GM12878 (cell line): ENCODE results near the gene OSTN. TPM values are rescaled to one million over a fixed set of nuclear protein-coding genes. Genes with fewer than 3 reads are reported as not detected.

Experiments used
- ATAC-seq: fragments of 200-7000 bp; cut with Tn5 transposase; 3 replicates; pipeline ENCODE4 v1.9.1; 2020; ENCODE audit warnings: mild to moderate bottlenecking, moderate library complexity
- BruUV-seq: library from RNA; stranded (reverse); fragments of 400-500 nt; replicated peaks from 2 replicates; lab custom pipeline; 2021; lab: Mats Ljungman, UMichigan
- CTCF ChIA-PET: fragments of 300-600 bp; sonication (Branson Sonifier 250); formaldehyde crosslinking; extraction: SDS; loops from one replicate; lab custom pipeline; 2021; ENCODE audit warnings: inconsistent platforms; lab: Yijun Ruan, JAX
- POLR2A ChIA-PET: fragments of 350-600 bp; formaldehyde crosslinking; extraction: SDS; loops from one replicate; lab custom pipeline; 2021; ENCODE audit warnings: inconsistent platforms; lab: Charles Lee
- RAD21 ChIA-PET: fragments of 300-600 bp; sonication (Branson Sonifier 250); formaldehyde crosslinking; loops from one replicate; lab custom pipeline; 2023; ENCODE audit warnings: antibody characterized with exemption; ENCODE audit not compliant: unreplicated experiment; lab: Charles Lee
- SMC1A ChIA-PET: fragments of 300-600 bp; sonication (Branson Sonifier 250); formaldehyde crosslinking; loops from one replicate; lab custom pipeline; 2023; ENCODE audit not compliant: unreplicated experiment, uncharacterized antibody; lab: Charles Lee
- DNase-seq: peaks from one replicate; pipeline ENCODE4 v3.0.0-alpha.2; 2011; ENCODE audit warnings: low read depth, low spot score
- FAIRE-seq: peaks from 3 replicates; lab custom pipeline; 2011; peaks lifted over from hg19 to GRCh38; lab: Jason Lieb, UNC
- H2AFZ ChIP-seq: 2 replicates; pipeline ENCODE4 v1.6.0; 2011; ENCODE audit warnings: low read depth, low read length, control low read depth; ENCODE audit not compliant: control insufficient read depth
- H3K27ac ChIP-seq: 2 replicates; pipeline ENCODE4 v1.5.1; 2011; ENCODE audit warnings: control low read depth; ENCODE audit not compliant: control insufficient read depth, insufficient read depth
- H3K27me3 ChIP-seq, 2 experiments: replicated peaks in 1 of 2; 2 replicates each; pipeline versions ENCODE4 v1.6.0 to v1.6.1; 2011; ENCODE audit warnings: low read length in 1 of 2; ENCODE audit not compliant: control insufficient read depth in 2 of 2, insufficient read depth in 2 of 2
- H3K36me3 ChIP-seq, 2 experiments: 2 replicates each; pipeline ENCODE4 v1.5.1; 2011; ENCODE audit warnings: low read length in 1 of 2; ENCODE audit not compliant: control insufficient read depth in 2 of 2, insufficient read depth in 2 of 2
- H3K4me1 ChIP-seq: 2 replicates; pipeline ENCODE4 v1.6.1; 2011; ENCODE audit warnings: mild to moderate bottlenecking, low read length, moderate library complexity, mixed read lengths; ENCODE audit not compliant: control insufficient read depth, insufficient read depth
- H3K4me2 ChIP-seq: 2 replicates; pipeline ENCODE4 v1.6.0; 2011; ENCODE audit warnings: control low read depth; ENCODE audit not compliant: control insufficient read depth, insufficient read depth
- H3K4me3 ChIP-seq: fragments of 200-600 bp; sonication (generic); 2 replicates; pipeline ENCODE4 v1.5.1; 2016
- H3K79me2 ChIP-seq: 2 replicates; pipeline ENCODE4 v1.6.0; 2011; ENCODE audit warnings: low read length; ENCODE audit not compliant: control insufficient read depth, insufficient read depth
- H3K9ac ChIP-seq: 2 replicates; pipeline ENCODE4 v1.8.0; 2011; ENCODE audit warnings: low read length, control low read depth, mixed read lengths; ENCODE audit not compliant: control insufficient read depth, insufficient read depth
- H3K9me3 ChIP-seq: replicated peaks from 3 replicates; pipeline ENCODE4 v1.5.1; 2011; ENCODE audit warnings: mild to moderate bottlenecking, low read length; ENCODE audit not compliant: control insufficient read depth, insufficient read depth
- H4K20me1 ChIP-seq: 2 replicates; pipeline ENCODE4 v1.6.0; 2011; ENCODE audit not compliant: control insufficient read depth, insufficient read depth
- CHD1 ChIP-seq: IDR thresholded peaks from 2 replicates; pipeline ENCODE4 v1.6.1; 2012; ENCODE audit warnings: low read depth, low read length, improper control_type of control experiment
- FOS ChIP-seq: IDR thresholded peaks from 3 replicates; pipeline ENCODE4 v1.6.1; 2011; ENCODE audit warnings: borderline replicate concordance; ENCODE audit not compliant: insufficient read length; ENCODE audit errors: extremely low read depth
- HDGF ChIP-seq: fragments of 450-650 bp; IDR thresholded peaks from 2 replicates; pipeline ENCODE4 v1.6.1; 2016; ENCODE audit warnings: antibody characterized with exemption
- KDM1A ChIP-seq: fragments of 200-600 bp; sonication (generic); IDR thresholded peaks from 2 replicates; pipeline ENCODE4 v1.6.1; 2016; ENCODE audit warnings: borderline replicate concordance
- KLF5 ChIP-seq: fragments of 450-650 bp; IDR thresholded peaks from 2 replicates; pipeline ENCODE4 v1.6.1; 2014; ENCODE audit warnings: mild to moderate bottlenecking; ENCODE audit not compliant: partially characterized antibody
- MXI1 ChIP-seq: fragments of 150-350 bp; IDR thresholded peaks from 2 replicates; pipeline ENCODE4 v1.6.1; 2011; ENCODE audit warnings: low read depth, mild to moderate bottlenecking, inconsistent platforms, low read length, improper control_type of control experiment
- NFYA ChIP-seq: IDR thresholded peaks from 2 replicates; pipeline ENCODE4 v1.6.1; 2011; ENCODE audit warnings: low read depth, mild to moderate bottlenecking, low read length, improper control_type of control experiment, borderline replicate concordance
- SPI1 ChIP-seq: IDR thresholded peaks from 2 replicates; pipeline ENCODE4 v1.6.1; 2011; ENCODE audit warnings: low read depth, mild to moderate bottlenecking, low read length, moderate library complexity, borderline replicate concordance; ENCODE audit not compliant: insufficient read depth
- STAT3 ChIP-seq: IDR thresholded peaks from 2 replicates; pipeline ENCODE4 v1.6.1; 2011; ENCODE audit warnings: low read depth, low read length, improper control_type of control experiment
- WGBS: methylation state at CpG from one replicate; pipeline ENCODE4 v1.1.6; 2016; ENCODE audit warnings: low lambda C conversion rate; ENCODE audit not compliant: insufficient replicate concordance, insufficient coverage; ENCODE audit errors: missing lambda C conversion rate; 5-methylcytosine and 5-hydroxymethylcytosine counted together
- in situ Hi-C: fragments of 300-500 bp; cut with MboI; formaldehyde crosslinking; loops from 9 replicates; pipeline ENCODE4 v1.14.3; 2018; ENCODE audit warnings: mixed read lengths
- intact Hi-C: fragments of 100-400 bp; cut with micrococcal nuclease; formaldehyde crosslinking; loops from one replicate; pipeline ENCODE4 v1.14.2; 2022; ENCODE audit not compliant: unreplicated experiment
- polyA plus RNA-seq, 11 experiments: library from polyadenylated mRNA; depleted of rRNA in 4 of 11; unstranded in 6 of 11; stranded (reverse) in 5 of 11; fragments of >200 nt; fragmentation: Nextera tagmentation in 4 of 11; fragmentation: Illumina TruSeq in 1 of 11; extraction: Ambion mirVana in 4 of 11; extraction: Trizol in 1 of 11; gene quantifications; 1 replicate in 1 of 11; 2 replicates in 10 of 11; pipeline versions ENCODE4 v1.2.1 to v1.2.3, GENCODE V29; 2011 to 2016; ENCODE audit warnings: inconsistent platforms in 2 of 11, missing spikeins in 2 of 11, low read depth in 1 of 11
- total RNA-seq, 4 experiments: library from RNA; depleted of rRNA in 3 of 4; stranded (reverse); fragments of >200 nt in 3 of 4; fragmentation: Illumina TruSeq in 1 of 4; extraction: Trizol in 1 of 4; gene quantifications; 2 replicates each; pipeline versions ENCODE4 v1.2.1 to v1.2.3, GENCODE V29; 2013 to 2021
- TF ChIP-seq, protein P1 (sequence below): fragments of 450-650 bp; IDR thresholded peaks from 2 replicates; pipeline ENCODE4 v1.6.1; 2018; ENCODE audit warnings: borderline replicate concordance, mild to moderate bottlenecking; ENCODE audit not compliant: partially characterized antibody
- TF ChIP-seq, protein P2 (sequence below): fragments of 450-650 bp; IDR thresholded peaks from 2 replicates; pipeline ENCODE4 v1.6.1; 2017; ENCODE audit warnings: mild to moderate bottlenecking, moderate library complexity
- TF ChIP-seq, protein P3 (sequence below): fragments of 450-650 bp; IDR thresholded peaks from 2 replicates; pipeline ENCODE4 v1.6.1; 2017; ENCODE audit warnings: mild to moderate bottlenecking, low read depth, inconsistent platforms; ENCODE audit not compliant: poor library complexity, severe bottlenecking
- TF ChIP-seq, protein P4 (sequence below): IDR thresholded peaks from 2 replicates; pipeline ENCODE4 v1.6.1; 2011; ENCODE audit warnings: borderline replicate concordance, low read depth, mild to moderate bottlenecking, moderate library complexity, mixed read lengths, low read length; ENCODE audit not compliant: insufficient read depth; ENCODE audit errors: extremely low read length

The OSTN gene
- total and polyA plus RNA-seq, 10 of the 15 experiments (the other 5 are each of a cell fraction or from before 2014, with no cell fraction given): 0.04 to 0.27 (median 0.06) TPM; not detected in 6

DNA sequence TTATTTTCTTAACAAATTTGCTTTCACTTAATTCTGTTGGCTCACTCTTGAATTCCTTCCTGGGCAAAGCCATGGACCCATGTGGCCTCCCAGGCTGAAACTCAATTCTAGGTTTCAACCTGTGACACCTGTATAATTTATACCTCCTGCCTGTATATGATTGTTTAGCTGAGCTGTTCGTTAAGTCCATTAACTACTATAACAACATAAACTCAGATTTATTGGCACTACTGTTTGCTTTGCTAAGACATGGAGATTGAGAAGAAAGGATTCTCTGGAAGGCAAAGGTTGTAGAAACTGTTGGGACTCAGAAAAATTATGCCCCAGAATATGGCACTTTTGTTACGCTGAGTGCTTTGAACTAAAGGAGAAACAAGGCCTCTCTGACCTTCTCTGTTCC lies 103.4 kb downstream of the OSTN start:
- ChIA-PET CTCF (interaction anchor here (0.7 kb wide), 1 partner anchor 11 kb away, joined by 3 read pairs; no protein-coding TSS in a partner anchor), POLR2A (interaction anchor here (1.1 kb wide), 1 partner anchor 23 kb away, joined by 3 read pairs; no protein-coding TSS in a partner anchor), RAD21 (no interaction called here), SMC1A (interaction anchor here (1.1 to 5.0 kb wide), 4 partner anchors 29 to 58 kb away, joined by 3 to 32 read pairs (median 18); partner anchors contain the start of gene UTS2B)
- DNase-seq: no peak
- Histone ChIP-seq H3K27ac (no peak overlapping the region), H4K20me1 (no peaks in the 10 kb centered on the region), H2AFZ (no peak overlapping the region), H3K79me2 (no peaks in the 10 kb centered on the region), H3K4me2 (no peak overlapping the region), H3K4me1 (peaks cover 29% of the 10 kb centered on the region), H3K4me3 (no peak overlapping the region), H3K36me3 (no peaks in the 10 kb centered on the region), H3K9me3 (no peaks in the 10 kb centered on the region), H3K9ac (no peak overlapping the region), H3K27me3 (no peaks in the 10 kb centered on the region)
- ATAC-seq: no peak
- TF ChIP-seq SPI1: no peak
- no peak for TF ChIP-seq STAT3
- TF ChIP-seq, protein P1, sequence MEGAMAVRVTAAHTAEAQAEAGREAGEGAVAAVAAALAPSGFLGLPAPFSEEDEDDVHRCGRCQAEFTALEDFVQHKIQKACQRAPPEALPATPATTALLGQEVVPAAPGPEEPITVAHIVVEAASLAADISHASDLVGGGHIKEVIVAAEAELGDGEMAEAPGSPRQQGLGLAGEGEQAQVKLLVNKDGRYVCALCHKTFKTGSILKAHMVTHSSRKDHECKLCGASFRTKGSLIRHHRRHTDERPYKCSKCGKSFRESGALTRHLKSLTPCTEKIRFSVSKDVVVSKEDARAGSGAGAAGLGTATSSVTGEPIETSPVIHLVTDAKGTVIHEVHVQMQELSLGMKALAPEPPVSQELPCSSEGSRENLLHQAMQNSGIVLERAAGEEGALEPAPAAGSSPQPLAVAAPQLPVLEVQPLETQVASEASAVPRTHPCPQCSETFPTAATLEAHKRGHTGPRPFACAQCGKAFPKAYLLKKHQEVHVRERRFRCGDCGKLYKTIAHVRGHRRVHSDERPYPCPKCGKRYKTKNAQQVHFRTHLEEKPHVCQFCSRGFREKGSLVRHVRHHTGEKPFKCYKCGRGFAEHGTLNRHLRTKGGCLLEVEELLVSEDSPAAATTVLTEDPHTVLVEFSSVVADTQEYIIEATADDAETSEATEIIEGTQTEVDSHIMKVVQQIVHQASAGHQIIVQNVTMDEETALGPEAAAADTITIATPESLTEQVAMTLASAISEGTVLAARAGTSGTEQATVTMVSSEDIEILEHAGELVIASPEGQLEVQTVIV: no peak
- no peak for TF ChIP-seq FOS
- TF ChIP-seq MXI1: no peak
- no peak for TF ChIP-seq KLF5
- no peak for TF ChIP-seq NFYA
- no peak for TF ChIP-seq CHD1
- TF ChIP-seq, protein P2, sequence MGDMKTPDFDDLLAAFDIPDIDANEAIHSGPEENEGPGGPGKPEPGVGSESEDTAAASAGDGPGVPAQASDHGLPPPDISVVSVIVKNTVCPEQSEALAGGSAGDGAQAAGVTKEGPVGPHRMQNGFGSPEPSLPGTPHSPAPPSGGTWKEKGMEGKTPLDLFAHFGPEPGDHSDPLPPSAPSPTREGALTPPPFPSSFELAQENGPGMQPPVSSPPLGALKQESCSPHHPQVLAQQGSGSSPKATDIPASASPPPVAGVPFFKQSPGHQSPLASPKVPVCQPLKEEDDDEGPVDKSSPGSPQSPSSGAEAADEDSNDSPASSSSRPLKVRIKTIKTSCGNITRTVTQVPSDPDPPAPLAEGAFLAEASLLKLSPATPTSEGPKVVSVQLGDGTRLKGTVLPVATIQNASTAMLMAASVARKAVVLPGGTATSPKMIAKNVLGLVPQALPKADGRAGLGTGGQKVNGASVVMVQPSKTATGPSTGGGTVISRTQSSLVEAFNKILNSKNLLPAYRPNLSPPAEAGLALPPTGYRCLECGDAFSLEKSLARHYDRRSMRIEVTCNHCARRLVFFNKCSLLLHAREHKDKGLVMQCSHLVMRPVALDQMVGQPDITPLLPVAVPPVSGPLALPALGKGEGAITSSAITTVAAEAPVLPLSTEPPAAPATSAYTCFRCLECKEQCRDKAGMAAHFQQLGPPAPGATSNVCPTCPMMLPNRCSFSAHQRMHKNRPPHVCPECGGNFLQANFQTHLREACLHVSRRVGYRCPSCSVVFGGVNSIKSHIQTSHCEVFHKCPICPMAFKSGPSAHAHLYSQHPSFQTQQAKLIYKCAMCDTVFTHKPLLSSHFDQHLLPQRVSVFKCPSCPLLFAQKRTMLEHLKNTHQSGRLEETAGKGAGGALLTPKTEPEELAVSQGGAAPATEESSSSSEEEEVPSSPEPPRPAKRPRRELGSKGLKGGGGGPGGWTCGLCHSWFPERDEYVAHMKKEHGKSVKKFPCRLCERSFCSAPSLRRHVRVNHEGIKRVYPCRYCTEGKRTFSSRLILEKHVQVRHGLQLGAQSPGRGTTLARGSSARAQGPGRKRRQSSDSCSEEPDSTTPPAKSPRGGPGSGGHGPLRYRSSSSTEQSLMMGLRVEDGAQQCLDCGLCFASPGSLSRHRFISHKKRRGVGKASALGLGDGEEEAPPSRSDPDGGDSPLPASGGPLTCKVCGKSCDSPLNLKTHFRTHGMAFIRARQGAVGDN: no peak
- TF ChIP-seq, protein P3, sequence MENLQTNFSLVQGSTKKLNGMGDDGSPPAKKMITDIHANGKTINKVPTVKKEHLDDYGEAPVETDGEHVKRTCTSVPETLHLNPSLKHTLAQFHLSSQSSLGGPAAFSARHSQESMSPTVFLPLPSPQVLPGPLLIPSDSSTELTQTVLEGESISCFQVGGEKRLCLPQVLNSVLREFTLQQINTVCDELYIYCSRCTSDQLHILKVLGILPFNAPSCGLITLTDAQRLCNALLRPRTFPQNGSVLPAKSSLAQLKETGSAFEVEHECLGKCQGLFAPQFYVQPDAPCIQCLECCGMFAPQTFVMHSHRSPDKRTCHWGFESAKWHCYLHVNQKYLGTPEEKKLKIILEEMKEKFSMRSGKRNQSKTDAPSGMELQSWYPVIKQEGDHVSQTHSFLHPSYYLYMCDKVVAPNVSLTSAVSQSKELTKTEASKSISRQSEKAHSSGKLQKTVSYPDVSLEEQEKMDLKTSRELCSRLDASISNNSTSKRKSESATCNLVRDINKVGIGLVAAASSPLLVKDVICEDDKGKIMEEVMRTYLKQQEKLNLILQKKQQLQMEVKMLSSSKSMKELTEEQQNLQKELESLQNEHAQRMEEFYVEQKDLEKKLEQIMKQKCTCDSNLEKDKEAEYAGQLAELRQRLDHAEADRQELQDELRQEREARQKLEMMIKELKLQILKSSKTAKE: no peak
- TF ChIP-seq, protein P4, sequence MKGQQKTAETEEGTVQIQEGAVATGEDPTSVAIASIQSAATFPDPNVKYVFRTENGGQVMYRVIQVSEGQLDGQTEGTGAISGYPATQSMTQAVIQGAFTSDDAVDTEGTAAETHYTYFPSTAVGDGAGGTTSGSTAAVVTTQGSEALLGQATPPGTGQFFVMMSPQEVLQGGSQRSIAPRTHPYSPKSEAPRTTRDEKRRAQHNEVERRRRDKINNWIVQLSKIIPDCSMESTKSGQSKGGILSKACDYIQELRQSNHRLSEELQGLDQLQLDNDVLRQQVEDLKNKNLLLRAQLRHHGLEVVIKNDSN: no peak
- no peak for TF ChIP-seq HDGF
- TF ChIP-seq KDM1A: no peak
- WGBS: 96% methylated on average over 2 of the region's 2 CpGs
- in situ Hi-C loops: no loop called here
- intact Hi-C loops: no loop called here
- BruUV-seq: no TSS peak
- FAIRE-seq: no peak
